GM20000 (cell line): ENCODE data around the gene KIF26B.

Experiments used
- DNase-seq: peaks from one replicate; pipeline ENCODE4 v3.0.0; 2012; ENCODE audit warnings: low spot score
- TF ChIP-seq, protein P1 (sequence below): IDR thresholded peaks from 2 replicates; pipeline ENCODE4 v1.5.1; 2012; ENCODE audit warnings: mild to moderate bottlenecking, control low read depth; ENCODE audit errors: extremely low read depth, missing control alignments

KIF26B gene

DNA sequence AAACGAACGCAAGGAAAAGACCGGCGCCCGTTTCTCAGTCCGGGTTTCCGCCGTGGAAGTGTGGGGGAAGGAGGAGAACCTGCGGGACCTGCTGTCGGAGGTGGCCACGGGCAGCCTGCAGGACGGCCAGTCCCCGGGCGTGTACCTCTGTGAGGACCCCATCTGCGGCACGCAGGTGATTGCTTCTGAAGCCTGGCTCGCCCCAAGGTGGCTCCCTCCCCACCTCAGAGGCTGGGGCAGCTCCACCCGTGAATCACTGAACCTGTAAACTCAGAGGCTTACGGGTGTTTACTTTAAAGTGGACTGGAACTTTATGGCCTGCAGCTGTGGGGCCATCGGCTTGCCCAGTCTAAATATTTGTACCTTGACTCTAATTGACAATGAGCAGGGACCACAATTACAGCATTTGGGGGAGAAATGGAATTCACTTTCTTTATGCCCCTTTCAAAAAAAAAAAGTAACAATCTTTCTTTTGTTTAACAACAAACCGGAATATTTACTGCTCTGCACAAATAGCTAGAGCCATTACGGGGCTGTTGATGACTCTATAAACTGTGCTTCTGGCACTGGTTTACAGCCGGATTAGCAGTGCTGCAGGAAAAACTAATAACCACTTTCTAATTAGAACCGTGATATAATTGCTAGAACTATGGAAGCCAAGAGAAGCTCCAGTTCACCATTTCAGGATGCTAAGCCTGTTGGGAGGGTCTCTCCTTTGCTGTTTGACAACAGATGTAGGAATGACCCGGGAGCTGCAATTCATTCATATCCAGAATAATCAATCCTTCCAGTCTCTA, 454.8 kb downstream of the KIF26B start:
- TF ChIP-seq, protein P1, sequence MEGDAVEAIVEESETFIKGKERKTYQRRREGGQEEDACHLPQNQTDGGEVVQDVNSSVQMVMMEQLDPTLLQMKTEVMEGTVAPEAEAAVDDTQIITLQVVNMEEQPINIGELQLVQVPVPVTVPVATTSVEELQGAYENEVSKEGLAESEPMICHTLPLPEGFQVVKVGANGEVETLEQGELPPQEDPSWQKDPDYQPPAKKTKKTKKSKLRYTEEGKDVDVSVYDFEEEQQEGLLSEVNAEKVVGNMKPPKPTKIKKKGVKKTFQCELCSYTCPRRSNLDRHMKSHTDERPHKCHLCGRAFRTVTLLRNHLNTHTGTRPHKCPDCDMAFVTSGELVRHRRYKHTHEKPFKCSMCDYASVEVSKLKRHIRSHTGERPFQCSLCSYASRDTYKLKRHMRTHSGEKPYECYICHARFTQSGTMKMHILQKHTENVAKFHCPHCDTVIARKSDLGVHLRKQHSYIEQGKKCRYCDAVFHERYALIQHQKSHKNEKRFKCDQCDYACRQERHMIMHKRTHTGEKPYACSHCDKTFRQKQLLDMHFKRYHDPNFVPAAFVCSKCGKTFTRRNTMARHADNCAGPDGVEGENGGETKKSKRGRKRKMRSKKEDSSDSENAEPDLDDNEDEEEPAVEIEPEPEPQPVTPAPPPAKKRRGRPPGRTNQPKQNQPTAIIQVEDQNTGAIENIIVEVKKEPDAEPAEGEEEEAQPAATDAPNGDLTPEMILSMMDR: no peak
- DNase-seq: no peak

DNA sequence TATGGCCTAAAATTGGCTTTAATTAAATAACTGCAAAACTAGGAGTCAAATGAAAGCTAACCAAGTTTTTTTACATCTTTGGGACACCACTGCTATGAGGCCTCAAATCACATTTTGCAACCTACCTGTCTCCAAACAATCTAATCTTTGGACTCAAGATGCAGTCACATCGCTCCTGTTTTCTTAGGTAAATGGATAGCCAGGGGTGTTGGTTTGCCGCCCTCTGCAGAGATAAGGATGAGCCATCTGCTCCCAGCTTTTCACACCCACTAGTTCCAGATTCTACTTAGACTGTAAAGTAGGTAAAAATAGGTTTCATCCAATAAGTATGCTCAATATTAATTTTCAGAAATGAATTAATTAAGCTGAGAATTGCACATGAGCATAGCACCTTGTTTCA, 456.5 kb downstream of the KIF26B start:
- TF ChIP-seq, protein P1: no peak
- no peak for DNase-seq

DNA sequence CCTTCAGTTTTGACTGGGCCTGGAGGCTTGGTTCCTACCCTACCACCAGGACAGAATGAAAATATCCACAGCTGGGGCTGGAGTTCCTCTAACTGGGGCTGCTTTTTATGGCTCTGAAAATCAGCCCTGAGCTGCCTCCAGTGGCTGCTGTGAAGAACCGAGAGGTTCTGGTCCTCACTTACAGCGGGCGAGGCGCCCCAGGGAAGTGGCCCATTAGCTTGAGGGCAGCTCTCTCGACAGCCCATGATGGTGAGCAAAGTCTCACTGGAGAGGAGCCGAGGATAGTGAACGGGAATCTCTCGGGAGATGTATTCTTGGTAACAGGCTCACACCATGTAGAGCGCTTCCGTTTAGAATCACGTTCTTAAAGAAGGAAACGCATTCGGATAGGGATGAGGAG, 459.7 kb downstream of the KIF26B start:
- DNase-seq: no peak
- TF ChIP-seq, protein P1: no peak

DNA sequence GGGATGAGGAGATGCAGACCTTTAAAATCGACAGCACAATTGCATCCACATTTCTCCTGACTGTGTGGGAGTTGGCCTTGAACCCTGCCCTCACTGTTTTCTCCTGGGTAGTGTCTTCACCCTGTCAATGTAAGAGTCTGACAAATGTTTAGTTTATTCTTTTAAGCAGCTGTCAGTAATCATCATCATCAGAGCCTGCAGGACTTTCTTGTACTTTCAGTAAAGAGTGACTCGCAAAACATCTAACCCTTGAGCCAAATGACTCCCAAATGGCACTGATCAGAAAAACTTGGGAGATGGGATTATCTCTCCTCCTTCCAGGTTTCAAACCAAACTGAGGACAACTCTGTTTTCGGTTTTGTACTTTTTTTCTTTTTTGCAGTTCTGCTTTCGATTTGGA, 460.2 kb downstream of the KIF26B start:
- TF ChIP-seq, protein P1: no peak
- no peak for DNase-seq

DNA sequence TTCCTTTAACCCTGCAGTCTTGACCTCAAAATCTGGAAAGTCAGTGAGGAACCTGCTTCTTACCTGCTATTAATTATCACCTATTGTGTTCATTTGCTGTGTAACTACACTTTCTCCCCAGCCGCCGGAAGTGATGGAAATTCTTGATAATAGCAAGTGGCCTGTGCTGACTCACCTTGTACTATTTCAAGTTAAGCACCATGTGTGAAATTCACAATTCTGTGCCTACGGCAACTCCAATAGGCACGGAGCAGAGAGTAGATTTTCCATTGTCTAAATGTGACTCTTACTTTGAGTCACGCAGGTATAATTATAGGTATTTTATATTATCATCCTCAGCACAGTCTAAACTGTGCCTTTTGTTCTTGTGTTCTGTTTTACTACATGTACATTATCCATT, 466.8 kb downstream of the KIF26B start:
- DNase-seq: no peak
- TF ChIP-seq, protein P1: no peak

DNA sequence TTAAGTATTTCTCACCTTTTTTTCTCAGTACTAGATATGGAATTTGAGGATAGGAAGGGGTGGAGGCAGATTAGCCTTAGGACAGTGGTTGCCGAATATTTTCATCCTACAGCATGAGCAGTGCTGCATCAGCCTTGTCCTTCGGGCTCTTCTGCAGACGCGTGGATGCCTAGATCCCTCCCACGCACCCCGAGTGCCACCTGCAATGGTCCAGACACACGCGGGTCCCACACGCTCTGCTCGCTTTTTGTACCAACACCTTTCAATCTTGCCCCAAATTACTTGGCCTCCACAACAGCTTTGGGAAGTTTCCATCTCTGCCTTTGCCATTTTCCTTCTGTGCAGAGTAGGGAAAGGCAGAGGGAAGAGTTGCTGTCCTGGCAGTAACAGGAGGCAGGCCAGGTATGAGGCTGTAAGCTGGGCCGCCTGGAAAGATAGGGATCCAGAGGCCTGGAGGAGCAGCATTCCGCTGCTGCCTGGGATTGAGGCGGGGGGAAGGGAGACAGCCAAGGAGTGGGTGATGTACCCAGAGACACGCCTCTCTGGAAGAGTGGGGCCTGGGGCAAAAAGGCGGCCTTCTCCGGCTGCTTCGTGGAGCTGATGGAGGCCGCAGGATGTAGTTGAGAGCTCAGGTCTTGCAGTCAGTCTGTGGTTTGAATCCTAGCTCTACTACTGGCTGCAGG, 467.7 kb downstream of the KIF26B start:
- TF ChIP-seq, protein P1: no peak
- no peak for DNase-seq

DNA sequence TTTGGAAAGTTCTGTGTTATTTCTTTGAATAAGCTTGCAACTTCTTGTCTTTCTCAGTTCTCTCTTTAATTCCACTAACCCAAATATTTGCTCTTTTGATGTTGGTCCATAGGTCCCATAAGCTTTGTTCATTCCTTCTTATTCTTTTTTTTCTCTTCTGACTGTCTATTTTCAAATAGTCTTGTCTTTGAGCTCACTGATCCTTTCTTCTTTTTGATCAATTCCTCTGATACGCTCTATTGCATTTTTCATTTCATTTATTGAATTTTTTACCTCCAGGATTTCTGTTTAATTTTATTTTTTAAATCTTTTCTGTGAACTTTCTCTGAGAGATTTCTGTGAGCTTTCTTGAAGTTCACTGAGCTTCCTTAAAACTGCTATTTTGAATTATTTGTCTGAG, 486.6 kb downstream of the KIF26B start:
- no peak for DNase-seq
- TF ChIP-seq, protein P1: no peak
